ENCODE measurements around the gene TMPRSS4.

TMPRSS4 gene

GRCh38 chr11:118157186-118157895, 80.5 kb downstream of the TMPRSS4 start:
- DNase-seq = no peak

GRCh38 chr11:118161786-118162185, 84.9 kb downstream of the TMPRSS4 start:
- no peak for DNase-seq

GRCh38 chr11:118162846-118163245, 86.0 kb downstream of the TMPRSS4 start:
- no peak for DNase-seq

- DNase-seq = no peak
These were observed 86.6 kb downstream of the TMPRSS4 start for GRCh38 chr11:118163494-118163893.

GRCh38 chr11:118164885-118165284, 88.0 kb downstream of the TMPRSS4 start:
- no peak for DNase-seq

GRCh38 chr11:118166641-118167040, 89.8 kb downstream of the TMPRSS4 start:
- no peak for DNase-seq

GRCh38 chr11:118167253-118167652, 90.4 kb downstream of the TMPRSS4 start:
- no peak for DNase-seq

GRCh38 chr11:118167906-118168305, 91.0 kb downstream of the TMPRSS4 start:
- no peak for DNase-seq

- no peak for DNase-seq
These were observed 91.4 kb downstream of the TMPRSS4 start for GRCh38 chr11:118168316-118168715.

- no peak for DNase-seq
These were observed 91.9 kb downstream of the TMPRSS4 start for GRCh38 chr11:118168751-118169150.

- no peak for DNase-seq
These were observed 92.6 kb downstream of the TMPRSS4 start for GRCh38 chr11:118169300-118170140.

- no peak for DNase-seq
These were observed 93.4 kb downstream of the TMPRSS4 start for GRCh38 chr11:118170231-118170630.

GRCh38 chr11:118170882-118171268, 94.0 kb downstream of the TMPRSS4 start:
- DNase-seq = no peak

All from hematopoietic multipotent progenitor cell treated with erythropoietin and hydrocortisone succinate and interleukin-3 and kit ligand, for 8 days (in vitro differentiated cells).